ENCODE measurements around the gene C11orf71. TPM values are rescaled to one million over a fixed set of nuclear protein-coding genes. Genes with fewer than 3 reads are reported as not detected.

The C11orf71 gene
- total and polyA plus RNA-seq, 9 of the 15 experiments (the other 6 are each of a cell fraction or from before 2014, with no cell fraction given), result 2.9 to 15.1 (median 9.1) TPM

DNA sequence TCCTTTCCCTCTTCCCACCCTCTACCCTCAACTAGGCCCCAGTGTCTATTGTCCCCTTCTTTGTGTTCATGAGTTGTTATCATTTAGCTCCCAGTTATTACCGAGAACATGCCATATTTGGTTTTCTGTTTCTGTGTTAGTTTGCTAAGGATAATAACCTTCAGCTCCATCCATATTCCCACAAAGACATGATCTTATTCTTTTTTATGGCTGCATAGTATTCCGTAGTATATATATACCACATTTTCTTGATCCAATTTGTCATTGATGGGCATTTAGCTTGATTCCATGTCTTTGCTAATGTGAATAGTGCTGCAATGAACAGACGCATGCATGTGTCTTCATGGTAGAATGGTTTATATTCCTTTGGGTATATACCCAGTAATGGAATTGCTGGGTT lies 17.8 kb downstream of the C11orf71 start:
- Histone ChIP-seq H3K4me3 (no peak overlapping the region), H3K9ac (ENCODE audit: insufficient read depth in 1 of 2, low read depth in 2 of 2, low read length in 2 of 2) (no peak overlapping the region), H3K4me1 (replicated peaks in 1 of 2; ENCODE audit: control insufficient read depth in 2 of 2, insufficient read depth in 2 of 2, low read length in 2 of 2) (peaks cover 0 to 5% of the 10 kb centered on the region in 2 experiments; a peak in 1 of 5 replicates), H3K79me2 (ENCODE audit: control insufficient read depth, insufficient read depth, low read length) (no peaks in the 10 kb centered on the region), H3K36me3 (ENCODE audit: control insufficient read depth, insufficient read depth, low read length) (no peaks in the 10 kb centered on the region), H3K9me1 (ENCODE audit: control insufficient read depth, insufficient read depth, low read length) (no peaks in the 10 kb centered on the region), H2AFZ (ENCODE audit: low read depth, low read length) (no peak overlapping the region), H3K9me3 (replicated peaks; ENCODE audit: control insufficient read depth, insufficient read depth, low read depth, low read length) (no peaks in the 10 kb centered on the region), H3K4me2 (ENCODE audit: insufficient read depth, low read length) (no peak overlapping the region), H3K27ac (ENCODE audit: extremely low read depth, low read depth, low read length) (no peak overlapping the region), H4K20me1 (replicated peaks; ENCODE audit: control insufficient read depth, insufficient read depth, low read length) (no peaks in the 10 kb centered on the region), H3K27me3 (ENCODE audit: control insufficient read depth in 2 of 2, insufficient read depth in 2 of 2, low read length in 2 of 2) (peaks cover under 1 to 13% of the 10 kb centered on the region in 2 experiments; a peak in 3 of 5 replicates)
- POLR2A ChIA-PET, result no interaction called here
- FAIRE-seq (no peak), DNase-seq (ENCODE audit: extremely low read depth in 1 of 4, low spot score in 3 of 4) (no peak), ATAC-seq (no peak)
- TF ChIP-seq, protein P1, sequence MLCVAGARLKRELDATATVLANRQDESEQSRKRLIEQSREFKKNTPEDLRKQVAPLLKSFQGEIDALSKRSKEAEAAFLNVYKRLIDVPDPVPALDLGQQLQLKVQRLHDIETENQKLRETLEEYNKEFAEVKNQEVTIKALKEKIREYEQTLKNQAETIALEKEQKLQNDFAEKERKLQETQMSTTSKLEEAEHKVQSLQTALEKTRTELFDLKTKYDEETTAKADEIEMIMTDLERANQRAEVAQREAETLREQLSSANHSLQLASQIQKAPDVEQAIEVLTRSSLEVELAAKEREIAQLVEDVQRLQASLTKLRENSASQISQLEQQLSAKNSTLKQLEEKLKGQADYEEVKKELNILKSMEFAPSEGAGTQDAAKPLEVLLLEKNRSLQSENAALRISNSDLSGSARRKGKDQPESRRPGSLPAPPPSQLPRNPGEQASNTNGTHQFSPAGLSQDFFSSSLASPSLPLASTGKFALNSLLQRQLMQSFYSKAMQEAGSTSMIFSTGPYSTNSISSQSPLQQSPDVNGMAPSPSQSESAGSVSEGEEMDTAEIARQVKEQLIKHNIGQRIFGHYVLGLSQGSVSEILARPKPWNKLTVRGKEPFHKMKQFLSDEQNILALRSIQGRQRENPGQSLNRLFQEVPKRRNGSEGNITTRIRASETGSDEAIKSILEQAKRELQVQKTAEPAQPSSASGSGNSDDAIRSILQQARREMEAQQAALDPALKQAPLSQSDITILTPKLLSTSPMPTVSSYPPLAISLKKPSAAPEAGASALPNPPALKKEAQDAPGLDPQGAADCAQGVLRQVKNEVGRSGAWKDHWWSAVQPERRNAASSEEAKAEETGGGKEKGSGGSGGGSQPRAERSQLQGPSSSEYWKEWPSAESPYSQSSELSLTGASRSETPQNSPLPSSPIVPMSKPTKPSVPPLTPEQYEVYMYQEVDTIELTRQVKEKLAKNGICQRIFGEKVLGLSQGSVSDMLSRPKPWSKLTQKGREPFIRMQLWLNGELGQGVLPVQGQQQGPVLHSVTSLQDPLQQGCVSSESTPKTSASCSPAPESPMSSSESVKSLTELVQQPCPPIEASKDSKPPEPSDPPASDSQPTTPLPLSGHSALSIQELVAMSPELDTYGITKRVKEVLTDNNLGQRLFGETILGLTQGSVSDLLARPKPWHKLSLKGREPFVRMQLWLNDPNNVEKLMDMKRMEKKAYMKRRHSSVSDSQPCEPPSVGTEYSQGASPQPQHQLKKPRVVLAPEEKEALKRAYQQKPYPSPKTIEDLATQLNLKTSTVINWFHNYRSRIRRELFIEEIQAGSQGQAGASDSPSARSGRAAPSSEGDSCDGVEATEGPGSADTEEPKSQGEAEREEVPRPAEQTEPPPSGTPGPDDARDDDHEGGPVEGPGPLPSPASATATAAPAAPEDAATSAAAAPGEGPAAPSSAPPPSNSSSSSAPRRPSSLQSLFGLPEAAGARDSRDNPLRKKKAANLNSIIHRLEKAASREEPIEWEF (CRISPR knock-in tag; IDR thresholded peaks at IDR 0.05), result no peak
- no peak for TF ChIP-seq SMAD1 (IDR thresholded peaks at IDR 0.05; ENCODE audit: low read depth, low read length, partially characterized antibody)
- TF ChIP-seq RFX7 (CRISPR knock-in tag; IDR thresholded peaks at IDR 0.05), result no peak
- TF ChIP-seq FOXA3 (CRISPR knock-in tag; conservative IDR thresholded peaks at IDR 0.05 in 1 of 2, IDR thresholded peaks at IDR 0.05 in 1 of 2), result no peak
- TF ChIP-seq ZNF146 (CRISPR knock-in tag; IDR thresholded peaks at IDR 0.05; ENCODE audit: unreplicated experiment), result peak; percentile 74
- peak; percentile 50 for TF ChIP-seq RBM25 (IDR thresholded peaks at IDR 0.05; ENCODE audit: low read depth, low read length, severe bottlenecking)
- in situ Hi-C loops (cut with MboI) (no loop called here), intact Hi-C loops (cut with micrococcal nuclease) (no loop called here)
- WGBS (ENCODE audit: insufficient coverage, low coverage, missing lambda C conversion rate), result 24% methylated on average over 3 of the region's 3 CpGs
- CTCF ChIA-PET (ENCODE audit: low intra/inter-chr PET ratio), result no interaction called here
- BruUV-seq (replicated peaks), result no TSS peak
